DND-41 (cell line): ENCODE measurements around the gene CYP11A1.
A peak's percentile ranks its signal among the peaks of the same experiment; 100 is the strongest.

ENCODE experiments used
- ATAC-seq: fragments of 200-7000 bp; cut with Tn5 transposase; 3 replicates; pipeline ENCODE4 v1.9.1; 2021; ENCODE audit warnings: low read depth; ENCODE audit not compliant: insufficient read depth
- DNase-seq: peaks from one replicate; pipeline ENCODE4 v3.0.0-alpha.2; 2020
- H2AFZ ChIP-seq: 2 replicates; pipeline ENCODE4 v1.6.0; 2012; ENCODE audit warnings: low read depth, low read length
- H3K27ac ChIP-seq: 2 replicates; pipeline ENCODE4 v1.5.1; 2012; ENCODE audit warnings: low read length, inconsistent platforms
- H3K27me3 ChIP-seq: fragments of 200-600 bp; sonication (generic); 2 replicates; pipeline ENCODE4 v1.6.0; 2012; ENCODE audit warnings: low read length, mild to moderate bottlenecking, inconsistent platforms; ENCODE audit not compliant: insufficient read depth, poor library complexity
- H3K36me3 ChIP-seq: 2 replicates; pipeline ENCODE4 v1.5.1; 2012; ENCODE audit warnings: low read length, inconsistent platforms; ENCODE audit not compliant: insufficient read depth
- H3K4me1 ChIP-seq: 2 replicates; pipeline ENCODE4 v1.5.1; 2012; ENCODE audit warnings: mild to moderate bottlenecking, low read length; ENCODE audit not compliant: insufficient read depth
- H3K4me2 ChIP-seq: 2 replicates; pipeline ENCODE4 v1.6.0; 2012; ENCODE audit warnings: mild to moderate bottlenecking, moderate library complexity, low read length, inconsistent platforms; ENCODE audit not compliant: insufficient read depth
- H3K4me3 ChIP-seq, 2 experiments: fragments of 200-600 bp in 1 of 2; shearing (Covaris generic) in 1 of 2; 2 replicates each; pipeline ENCODE4 v1.5.1; 2012 to 2016; ENCODE audit warnings: inconsistent platforms in 2 of 2, low read length in 2 of 2, mild to moderate bottlenecking in 2 of 2, low read depth in 1 of 2, moderate library complexity in 1 of 2
- H3K79me2 ChIP-seq: 2 replicates; pipeline ENCODE4 v1.6.0; 2012; ENCODE audit warnings: low read length, inconsistent platforms; ENCODE audit not compliant: insufficient read depth
- H3K9ac ChIP-seq: 2 replicates; pipeline ENCODE4 v1.6.0; 2012; ENCODE audit warnings: low read depth, mild to moderate bottlenecking, inconsistent platforms, low read length, moderate library complexity
- H3K9me3 ChIP-seq: 2 replicates; pipeline ENCODE4 v1.5.1; 2012; ENCODE audit warnings: low read length, moderate library complexity, mild to moderate bottlenecking, inconsistent platforms; ENCODE audit not compliant: insufficient read depth, severe bottlenecking
- H4K20me1 ChIP-seq: 2 replicates; pipeline ENCODE4 v1.6.0; 2012; ENCODE audit warnings: low read length; ENCODE audit not compliant: insufficient read depth
- CTCF ChIP-seq: IDR thresholded peaks from 2 replicates; pipeline ENCODE4 v1.5.1; 2012; ENCODE audit warnings: borderline replicate concordance, low read length, moderate library complexity, mild to moderate bottlenecking; ENCODE audit not compliant: poor library complexity, severe bottlenecking; ENCODE audit errors: extremely low read depth
- EZH2 ChIP-seq: IDR thresholded peaks from 3 replicates; pipeline ENCODE4 v1.6.1; 2012; ENCODE audit warnings: borderline replicate concordance, low read depth, mild to moderate bottlenecking, moderate library complexity, low read length, inconsistent platforms; ENCODE audit not compliant: severe bottlenecking

CYP11A1 gene

GRCh38 chr15:74414603-74415338 is 47.3 kb upstream of the CYP11A1 start:
- H3K36me3 ChIP-seq, result peaks cover 68% of the 10 kb centered on the region
- peaks cover 13% of the 10 kb centered on the region for H4K20me1 ChIP-seq
- no peak overlapping the region for H3K4me2 ChIP-seq
- H3K79me2 ChIP-seq, result peaks cover 2% of the 10 kb centered on the region; the same call in 1 of the 2 replicates
- TF ChIP-seq EZH2, result no peak
- TF ChIP-seq CTCF, result no peak
- ATAC-seq (peak; percentile 53), DNase-seq (no peak)
- no peak overlapping the region for H3K9ac ChIP-seq
- no peaks in the 10 kb centered on the region for H3K27me3 ChIP-seq
- H3K9me3 ChIP-seq, result no peaks in the 10 kb centered on the region
- no peak overlapping the region for H3K4me3 ChIP-seq
- H2AFZ ChIP-seq, result no peak overlapping the region
- peaks cover 17% of the 10 kb centered on the region for H3K4me1 ChIP-seq
- peak overlapping the region; percentile 58 for H3K27ac ChIP-seq

- TF ChIP-seq CTCF, result no peak
- no peak for TF ChIP-seq EZH2
- no peak overlapping the region for H3K27ac ChIP-seq
- H2AFZ ChIP-seq, result no peak overlapping the region
- H3K36me3 ChIP-seq, result peaks cover 68% of the 10 kb centered on the region
- ATAC-seq, result no peak
- H3K4me3 ChIP-seq, result no peak overlapping the region
- H3K4me1 ChIP-seq, result peaks cover 17% of the 10 kb centered on the region
- H3K9ac ChIP-seq, result no peak overlapping the region
- no peak overlapping the region for H3K4me2 ChIP-seq
- H3K9me3 ChIP-seq, result no peaks in the 10 kb centered on the region
- no peak for DNase-seq
- H3K79me2 ChIP-seq, result no peaks in the 10 kb centered on the region
- H3K27me3 ChIP-seq, result no peaks in the 10 kb centered on the region
- H4K20me1 ChIP-seq, result peaks cover 8% of the 10 kb centered on the region; the same call in 1 of the 2 replicates
Observed at GRCh38 chr15:74414081-74414580, 46.7 kb upstream of the CYP11A1 start.

- Histone ChIP-seq H3K4me2 (no peak overlapping the region), H4K20me1 (peaks cover 3% of the 10 kb centered on the region; the same call in 1 of the 2 replicates), H2AFZ (no peak overlapping the region), H3K4me3 (no peak overlapping the region), H3K79me2 (no peaks in the 10 kb centered on the region), H3K4me1 (peaks cover 17% of the 10 kb centered on the region), H3K36me3 (peaks cover 68% of the 10 kb centered on the region), H3K9me3 (no peaks in the 10 kb centered on the region), H3K9ac (no peak overlapping the region), H3K27ac (peak overlapping the region; percentile 26; the same call in 1 of the 2 replicates), H3K27me3 (no peaks in the 10 kb centered on the region)
- DNase-seq (no peak), ATAC-seq (no peak)
- TF ChIP-seq CTCF, result no peak
- no peak for TF ChIP-seq EZH2
Observed at GRCh38 chr15:74413350-74414080, 46.1 kb upstream of the CYP11A1 start.
